H1 (cell line): ENCODE results near the gene LKAAEAR1.

Source experiments
- CBX8 ChIP-seq: fragments of 300-800, 300-1000 bp; sonication (generic); IDR thresholded peaks from 2 replicates; pipeline ENCODE4 v1.7.1; 2016; ENCODE audit warnings: low read depth, low read length, borderline replicate concordance
- POLR2A ChIP-seq, 2 experiments: IDR thresholded peaks; 1 replicate in 1 of 2; 2 replicates in 1 of 2; pipeline ENCODE4 v1.6.1; 2011; ENCODE audit warnings: low read depth in 2 of 2, low read length in 2 of 2, mild to moderate bottlenecking in 2 of 2; ENCODE audit errors: control extremely low read depth in 1 of 2
- POLR2AphosphoS5 ChIP-seq: IDR thresholded peaks from 2 replicates; pipeline ENCODE4 v1.6.1; 2011; ENCODE audit warnings: low read depth, low read length
- TAF7 ChIP-seq: optimal IDR thresholded peaks from 2 replicates; pipeline ENCODE3; 2011; ENCODE audit warnings: low read depth, mild to moderate bottlenecking, inconsistent platforms, low read length, moderate library complexity, borderline replicate concordance
- TF ChIP-seq, protein P1 (sequence below), 3 experiments: IDR thresholded peaks; 1 replicate in 2 of 3; 2 replicates in 1 of 3; pipeline versions ENCODE4 v1.5.1 to v1.6.1; 2011; ENCODE audit warnings: low read length in 3 of 3, mild to moderate bottlenecking in 3 of 3, inconsistent platforms in 2 of 3, low read depth in 1 of 3, moderate library complexity in 1 of 3; ENCODE audit not compliant: insufficient read depth in 1 of 3; ENCODE audit errors: control extremely low read depth in 1 of 3
- TF ChIP-seq, protein P2 (sequence below): IDR thresholded peaks from 2 replicates; pipeline ENCODE4 v1.6.1; 2012; ENCODE audit warnings: inconsistent platforms

DNA sequence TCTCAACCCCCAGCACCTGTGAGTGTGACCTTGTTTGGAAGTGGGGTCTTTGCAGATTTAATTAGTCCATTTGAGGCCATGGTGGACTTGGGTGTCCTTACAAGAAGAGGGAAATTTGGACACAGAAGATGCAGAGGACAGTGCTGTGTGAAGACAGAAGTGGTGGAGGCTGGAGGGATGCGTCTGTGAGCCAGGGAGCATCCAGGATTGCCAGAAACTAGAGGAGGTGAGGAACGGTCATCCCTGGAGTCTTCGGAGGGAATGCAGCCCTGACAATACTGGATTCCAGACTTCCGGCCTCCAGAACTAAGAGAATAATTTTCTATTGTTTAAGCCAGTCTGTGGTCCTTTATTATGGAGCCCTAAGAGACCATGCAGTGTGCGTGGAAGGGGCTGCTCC lies 46.1 kb upstream of the LKAAEAR1 start:
- TF ChIP-seq, protein P1, sequence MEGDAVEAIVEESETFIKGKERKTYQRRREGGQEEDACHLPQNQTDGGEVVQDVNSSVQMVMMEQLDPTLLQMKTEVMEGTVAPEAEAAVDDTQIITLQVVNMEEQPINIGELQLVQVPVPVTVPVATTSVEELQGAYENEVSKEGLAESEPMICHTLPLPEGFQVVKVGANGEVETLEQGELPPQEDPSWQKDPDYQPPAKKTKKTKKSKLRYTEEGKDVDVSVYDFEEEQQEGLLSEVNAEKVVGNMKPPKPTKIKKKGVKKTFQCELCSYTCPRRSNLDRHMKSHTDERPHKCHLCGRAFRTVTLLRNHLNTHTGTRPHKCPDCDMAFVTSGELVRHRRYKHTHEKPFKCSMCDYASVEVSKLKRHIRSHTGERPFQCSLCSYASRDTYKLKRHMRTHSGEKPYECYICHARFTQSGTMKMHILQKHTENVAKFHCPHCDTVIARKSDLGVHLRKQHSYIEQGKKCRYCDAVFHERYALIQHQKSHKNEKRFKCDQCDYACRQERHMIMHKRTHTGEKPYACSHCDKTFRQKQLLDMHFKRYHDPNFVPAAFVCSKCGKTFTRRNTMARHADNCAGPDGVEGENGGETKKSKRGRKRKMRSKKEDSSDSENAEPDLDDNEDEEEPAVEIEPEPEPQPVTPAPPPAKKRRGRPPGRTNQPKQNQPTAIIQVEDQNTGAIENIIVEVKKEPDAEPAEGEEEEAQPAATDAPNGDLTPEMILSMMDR (IDR thresholded peaks at IDR 0.05; ENCODE audit: control extremely low read depth in 1 of 3, insufficient read depth in 1 of 3, low read depth in 1 of 3, low read length in 3 of 3): no peak
- TF ChIP-seq POLR2A (IDR thresholded peaks at IDR 0.05; ENCODE audit: control extremely low read depth in 1 of 2, low read depth in 2 of 2, low read length in 2 of 2) (no peak), TAF7 (no peak), CBX8 (no peak), POLR2AphosphoS5 (no peak)
- TF ChIP-seq, protein P2, sequence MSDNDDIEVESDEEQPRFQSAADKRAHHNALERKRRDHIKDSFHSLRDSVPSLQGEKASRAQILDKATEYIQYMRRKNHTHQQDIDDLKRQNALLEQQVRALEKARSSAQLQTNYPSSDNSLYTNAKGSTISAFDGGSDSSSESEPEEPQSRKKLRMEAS: no peak
